HEK293T (cell line): ENCODE results near the gene EML3.

Experiments used
- CTCF ChIA-PET: fragments of 350-600 bp; formaldehyde crosslinking; extraction: SDS; loops from one replicate; lab custom pipeline; 2021; ENCODE audit warnings: antibody characterized with exemption, inconsistent platforms; lab: Yijun Ruan, JAX
- POLR2A ChIA-PET: fragments of 350-600 bp; formaldehyde crosslinking; extraction: SDS; loops from one replicate; lab custom pipeline; 2020; ENCODE audit warnings: antibody characterized with exemption, inconsistent platforms; lab: Yijun Ruan, JAX
- DNase-seq: peaks from one replicate; pipeline ENCODE4 v3.0.0; 2012; ENCODE audit warnings: mixed read lengths; ENCODE audit errors: extremely low spot score
- ARNT ChIP-seq: fragments of 450-650 bp; IDR thresholded peaks from 2 replicates; pipeline ENCODE4 v1.6.1; 2017; ENCODE audit warnings: mild to moderate bottlenecking
- BHLHE40 ChIP-seq: fragments of 450-650 bp; IDR thresholded peaks from 2 replicates; pipeline ENCODE4 v1.6.1; 2016; ENCODE audit warnings: mild to moderate bottlenecking, moderate library complexity, borderline replicate concordance
- CTBP1 ChIP-seq: fragments of 450-650 bp; IDR thresholded peaks from 2 replicates; pipeline ENCODE4 v1.6.1; 2016; ENCODE audit warnings: borderline replicate concordance
- ELF4 ChIP-seq: fragments of 450-650 bp; IDR thresholded peaks from 2 replicates; pipeline ENCODE4 v1.6.1; 2017; ENCODE audit warnings: antibody characterized with exemption
- FOXA1 ChIP-seq: fragments of 450-650 bp; IDR thresholded peaks from 2 replicates; pipeline ENCODE4 v1.6.1; 2016; ENCODE audit warnings: mild to moderate bottlenecking
- FOXK2 ChIP-seq: fragments of 450-650 bp; IDR thresholded peaks from 2 replicates; pipeline ENCODE4 v1.6.1; 2016; ENCODE audit warnings: mild to moderate bottlenecking
- FOXM1 ChIP-seq: fragments of 450-650 bp; IDR thresholded peaks from 2 replicates; pipeline ENCODE4 v1.6.1; 2017; ENCODE audit warnings: mild to moderate bottlenecking, borderline replicate concordance
- HDGF ChIP-seq: fragments of 450-650 bp; IDR thresholded peaks from 2 replicates; pipeline ENCODE4 v1.6.1; 2017; ENCODE audit warnings: antibody characterized with exemption, borderline replicate concordance
- L3MBTL2 ChIP-seq: fragments of 450-650 bp; conservative IDR thresholded peaks from 2 replicates; pipeline ENCODE4 v1.6.1; 2016; ENCODE audit warnings: mild to moderate bottlenecking
- LEF1 ChIP-seq: fragments of 450-650 bp; IDR thresholded peaks from 2 replicates; pipeline ENCODE4 v1.6.1; 2017; ENCODE audit warnings: mild to moderate bottlenecking, borderline replicate concordance
- NFRKB ChIP-seq: fragments of 450-650 bp; IDR thresholded peaks from 2 replicates; pipeline ENCODE4 v1.6.1; 2016; ENCODE audit warnings: mild to moderate bottlenecking, moderate library complexity
- PKNOX1 ChIP-seq: fragments of 450-650 bp; IDR thresholded peaks from 2 replicates; pipeline ENCODE4 v1.6.1; 2016
- SP1 ChIP-seq: fragments of 450-650 bp; IDR thresholded peaks from 2 replicates; pipeline ENCODE4 v1.6.1; 2017
- SUZ12 ChIP-seq: fragments of 450-650 bp; IDR thresholded peaks from 2 replicates; pipeline ENCODE4 v1.6.1; 2016; ENCODE audit warnings: mild to moderate bottlenecking
- TARDBP ChIP-seq: fragments of 450-650 bp; IDR thresholded peaks from 2 replicates; pipeline ENCODE4 v1.6.1; 2016
- ZNF384 ChIP-seq: fragments of 450-650 bp; IDR thresholded peaks from 2 replicates; pipeline ENCODE4 v1.6.1; 2016

The EML3 gene

GRCh38 chr11:62580959-62581715 lies 31.4 kb downstream of the EML3 start:
- no peak for TF ChIP-seq FOXA1
- no peak for TF ChIP-seq SP1
- TF ChIP-seq HDGF = no peak
- TF ChIP-seq SUZ12 = no peak
- no peak for TF ChIP-seq FOXM1
- TF ChIP-seq NFRKB = no peak
- CTCF ChIA-PET = no interaction called here
- POLR2A ChIA-PET = interaction anchor here (0.9 to 10.8 kb wide), 3 partner anchors 12 to 146 kb away, joined by 3 to 168 read pairs (median 4); partner anchors contain the start of genes HNRNPUL2, INTS5 and TUT1
- DNase-seq = no peak

GRCh38 chr11:62579252-62579651 lies 33.3 kb downstream of the EML3 start:
- ChIA-PET CTCF (no interaction called here), POLR2A (interaction anchor here (1.2 to 10.8 kb wide), 2 partner anchors 14 to 92 kb away, joined by 4 to 168 read pairs; partner anchors contain the start of genes TUT1 and UQCC3)
- no peak for DNase-seq
- no peak for TF ChIP-seq TARDBP
- TF ChIP-seq HDGF = no peak
- TF ChIP-seq ARNT = no peak
- no peak for TF ChIP-seq L3MBTL2
- TF ChIP-seq FOXM1 = no peak
- TF ChIP-seq BHLHE40 = no peak
- TF ChIP-seq LEF1 = no peak
- no peak for TF ChIP-seq FOXA1
- no peak for TF ChIP-seq PKNOX1
- TF ChIP-seq ZNF384 = no peak
- no peak for TF ChIP-seq SUZ12
- TF ChIP-seq SP1 = no peak
- TF ChIP-seq FOXK2 = no peak
- no peak for TF ChIP-seq ELF4

- ChIA-PET CTCF (interaction anchor here (0.7 kb wide), 1 partner anchor 1778 kb away, joined by 5 read pairs; no protein-coding TSS in a partner anchor), POLR2A (interaction anchor here (1.2 to 10.8 kb wide), 2 partner anchors 15 to 93 kb away, joined by 4 to 168 read pairs; partner anchors contain the start of genes TUT1 and UQCC3)
- DNase-seq = no peak
- TF ChIP-seq TARDBP (no peak), ELF4 (no peak), FOXM1 (no peak), SP1 (no peak), ZNF384 (no peak), PKNOX1 (no peak), NFRKB (no peak), BHLHE40 (no peak), L3MBTL2 (no peak), HDGF (no peak), CTBP1 (no peak), FOXA1 (no peak), ARNT (no peak), FOXK2 (no peak)
These were observed 34.0 kb downstream of the EML3 start for GRCh38 chr11:62578541-62578940.

DNA sequence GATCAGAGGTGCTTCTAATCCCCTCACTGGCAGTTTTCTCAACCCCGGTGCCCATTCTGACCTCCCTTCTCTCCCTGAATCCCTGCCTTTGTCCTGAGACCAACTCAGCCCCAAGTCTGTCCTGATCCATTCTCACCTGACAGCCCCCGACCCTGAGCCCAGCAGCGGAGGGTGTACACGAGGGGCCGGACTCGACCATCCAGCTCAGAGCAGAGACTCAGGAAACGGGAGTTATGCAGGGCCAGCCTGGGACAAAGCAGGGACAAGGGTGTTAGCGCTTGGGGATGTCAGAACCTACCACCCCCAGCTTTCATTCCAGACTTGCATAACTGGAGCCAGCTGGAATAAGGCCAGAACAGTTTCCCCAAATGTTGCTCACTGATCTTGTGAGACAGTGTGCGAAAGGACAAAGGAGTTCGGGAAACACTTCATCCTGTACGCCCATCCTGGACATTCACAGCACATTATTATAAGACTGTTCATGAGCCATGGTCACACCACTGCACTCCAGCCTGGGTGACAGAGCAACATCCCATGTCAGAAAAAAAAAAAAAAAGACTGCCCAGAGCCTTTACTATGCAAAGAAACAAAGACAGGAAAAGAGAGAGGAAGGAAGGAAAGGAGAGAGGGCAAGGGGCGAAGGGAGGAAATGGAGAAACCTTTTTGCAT lies 35.4 kb downstream of the EML3 start:
- ChIA-PET CTCF (no interaction called here), POLR2A (interaction anchor here (1.1 to 10.8 kb wide), 2 partner anchors 16 to 94 kb away, joined by 3 to 168 read pairs; partner anchors contain the start of genes TUT1 and UQCC3)
- TF ChIP-seq HDGF = no peak
- no peak for TF ChIP-seq FOXA1
- TF ChIP-seq ARNT = no peak
- TF ChIP-seq FOXM1 = no peak
- TF ChIP-seq TARDBP = no peak
- TF ChIP-seq ELF4 = no peak
- TF ChIP-seq SUZ12 = no peak
- no peak for TF ChIP-seq ZNF384
- TF ChIP-seq FOXK2 = no peak
- TF ChIP-seq PKNOX1 = no peak
- TF ChIP-seq CTBP1 = no peak
- no peak for TF ChIP-seq SP1
- no peak for TF ChIP-seq L3MBTL2
- no peak for DNase-seq

- DNase-seq = no peak
- POLR2A ChIA-PET = interaction anchor here (1.7 to 10.8 kb wide), 3 partner anchors 10 to 17 kb away, joined by 4 to 168 read pairs (median 18); partner anchors contain the start of gene TUT1
These were observed 36.7 kb downstream of the EML3 start for GRCh38 chr11:62575837-62576236.

More at GRCh38 chr11:62575837-62576236, 36.7 kb downstream of the EML3 start:
- CTCF ChIA-PET = no interaction called here
- no peak for TF ChIP-seq LEF1
- TF ChIP-seq BHLHE40 = no peak
- no peak for TF ChIP-seq FOXK2
- TF ChIP-seq CTBP1 = no peak
- no peak for TF ChIP-seq HDGF
- TF ChIP-seq L3MBTL2 = no peak
- TF ChIP-seq NFRKB = no peak
- TF ChIP-seq FOXA1 = no peak
- TF ChIP-seq ARNT = no peak
- TF ChIP-seq SUZ12 = no peak
- TF ChIP-seq SP1 = no peak
- no peak for TF ChIP-seq TARDBP
- no peak for TF ChIP-seq PKNOX1
- no peak for TF ChIP-seq ELF4
- no peak for TF ChIP-seq FOXM1
- TF ChIP-seq ZNF384 = no peak
